ENCODE data around the gene CAP1.
"Not testable (repeated sequence)": the region's sequence is repeated elsewhere in the genome, so short reads cannot be mapped to it uniquely, and the experiment has no call there.

CAP1 gene

DNA sequence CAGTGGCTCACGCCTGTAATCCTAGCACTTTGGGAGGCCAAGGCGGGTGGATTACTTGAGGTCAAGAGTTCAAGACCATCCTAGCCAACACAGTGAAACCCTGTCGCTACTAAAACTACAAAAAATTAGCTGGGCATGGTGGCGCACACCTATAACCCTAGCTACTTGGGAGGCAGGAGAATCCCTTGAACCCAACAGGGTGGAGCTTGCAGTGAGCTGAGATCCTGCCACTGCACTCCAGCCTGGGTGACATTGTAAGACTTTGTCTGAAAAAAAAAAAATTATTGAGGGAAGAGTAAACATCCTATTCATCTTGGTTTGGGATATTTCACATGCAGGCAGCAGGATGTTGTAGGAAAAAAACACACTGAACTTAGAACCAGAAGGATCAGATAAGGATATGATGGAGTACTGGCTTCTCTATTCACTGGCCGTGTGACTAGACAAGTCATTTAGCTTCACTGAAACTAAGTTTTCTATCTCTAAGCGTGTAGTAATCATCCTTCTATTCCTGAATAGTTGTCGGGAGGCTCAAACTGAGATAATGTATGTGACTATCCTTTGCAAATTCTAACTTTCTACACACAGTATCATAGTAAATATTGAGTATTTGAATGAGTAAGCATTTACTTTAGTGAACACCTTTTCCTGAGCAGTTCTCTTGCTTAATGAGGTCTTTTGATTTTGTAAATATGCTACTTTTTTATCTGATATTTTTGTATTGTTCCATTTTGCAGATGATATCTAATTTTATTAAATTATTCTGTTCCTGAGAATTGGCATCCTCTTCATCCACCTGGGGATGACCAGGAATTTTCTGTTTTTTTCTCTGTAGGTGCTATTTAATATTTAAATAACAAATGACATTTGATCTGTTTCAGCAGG is 18.2 kb downstream of the CAP1 start:
- DNase-seq (ENCODE audit: low read depth in 2 of 2), result no peak

DNA sequence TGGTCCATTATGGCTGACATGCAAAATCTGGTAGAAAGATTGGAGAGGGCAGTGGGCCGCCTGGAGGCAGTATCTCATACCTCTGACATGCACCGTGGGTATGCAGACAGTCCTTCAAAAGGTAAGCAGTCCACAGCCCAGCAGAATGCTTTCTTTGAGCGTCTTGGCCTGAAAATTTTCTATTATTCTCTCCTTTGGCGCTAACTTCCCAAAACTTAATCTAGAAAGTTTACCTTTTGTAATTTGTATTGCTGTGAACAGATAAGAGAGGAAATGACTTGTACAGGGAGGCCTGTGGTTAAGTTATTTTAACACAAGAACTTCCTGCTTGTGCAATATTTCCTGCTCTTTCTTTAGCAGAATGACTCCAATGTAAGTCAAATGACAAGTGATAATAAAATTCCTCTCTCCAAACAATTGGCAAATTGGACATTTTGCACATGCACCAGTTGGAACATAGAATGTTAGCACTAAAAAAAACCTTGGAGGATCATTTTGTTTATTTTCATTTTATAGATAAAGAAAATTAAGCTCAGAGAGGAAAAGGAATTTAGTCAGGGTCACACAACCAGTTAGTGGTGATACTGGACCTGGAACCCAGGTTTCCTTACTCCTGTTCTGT is 18.9 kb downstream of the CAP1 start:
- no peak for DNase-seq (ENCODE audit: low read depth in 2 of 2)

DNA sequence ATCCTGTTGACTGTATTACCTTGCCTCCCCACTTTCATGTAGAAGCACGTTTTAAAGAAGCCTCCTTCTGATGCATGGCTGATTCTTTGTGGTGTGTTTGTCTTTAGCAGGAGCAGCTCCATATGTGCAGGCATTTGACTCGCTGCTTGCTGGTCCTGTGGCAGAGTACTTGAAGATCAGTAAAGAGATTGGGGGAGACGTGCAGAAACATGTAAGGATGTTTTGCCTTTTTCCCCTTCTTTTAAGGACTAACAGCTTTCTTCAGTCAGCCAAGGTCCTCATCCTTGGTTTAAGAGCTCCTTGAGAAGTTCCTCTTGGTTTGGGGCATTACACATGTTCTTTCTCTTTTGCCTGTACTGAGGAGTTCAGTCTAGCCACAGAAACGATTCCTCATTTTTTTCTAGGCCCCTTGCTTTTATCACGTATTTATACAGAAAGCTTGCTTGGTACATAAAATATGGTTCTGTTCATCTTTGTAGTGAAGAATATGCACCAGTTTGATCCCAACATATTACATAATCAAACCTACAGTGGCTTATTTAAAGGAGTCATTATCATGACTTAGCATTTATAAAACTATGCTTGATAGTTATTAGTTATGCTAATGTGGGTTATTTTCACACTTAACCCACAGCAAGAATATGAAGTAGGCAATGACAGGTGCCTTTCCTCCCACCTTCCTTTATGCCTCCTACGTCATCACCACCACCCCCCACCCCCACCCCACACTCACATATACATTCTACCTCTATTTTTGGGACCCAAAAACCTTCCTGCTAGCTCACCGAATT is 19.6 kb downstream of the CAP1 start:
- no peak for DNase-seq (ENCODE audit: low read depth in 2 of 2)

DNA sequence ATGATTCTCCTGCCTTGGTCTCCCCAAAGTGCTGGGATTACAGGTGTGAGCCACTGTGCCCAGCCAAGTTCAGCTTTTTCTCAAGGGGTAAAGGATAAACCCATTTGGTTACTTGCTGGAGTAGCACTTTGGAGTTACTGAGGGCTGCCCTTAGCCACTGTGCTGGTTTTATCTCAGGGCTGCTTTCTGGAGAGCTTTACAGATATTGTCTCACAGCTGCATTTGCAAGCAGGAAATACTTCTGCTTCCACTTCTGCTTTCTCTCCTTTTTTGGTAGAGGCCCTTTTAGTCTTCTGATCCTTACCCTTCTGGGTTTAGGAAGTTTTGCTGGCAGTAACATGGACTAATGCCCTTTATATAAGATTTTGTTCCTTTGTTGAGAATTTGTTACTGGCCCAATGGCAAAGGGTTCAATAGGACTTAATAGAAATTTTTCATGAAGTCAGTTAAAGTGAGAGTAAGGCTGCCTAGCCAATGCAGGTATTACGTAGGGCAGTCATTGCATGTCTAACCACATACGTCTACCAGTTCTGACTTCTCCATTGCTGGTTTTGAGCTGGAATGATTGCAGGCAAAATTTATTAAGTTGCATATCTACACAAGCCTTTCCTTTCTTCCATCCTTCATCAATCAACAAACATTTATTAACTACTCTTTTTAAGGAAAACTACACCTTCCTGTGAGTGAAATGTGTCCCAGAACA is 24.4 kb downstream of the CAP1 start:
- no peak for DNase-seq (ENCODE audit: low read depth in 2 of 2)

DNA sequence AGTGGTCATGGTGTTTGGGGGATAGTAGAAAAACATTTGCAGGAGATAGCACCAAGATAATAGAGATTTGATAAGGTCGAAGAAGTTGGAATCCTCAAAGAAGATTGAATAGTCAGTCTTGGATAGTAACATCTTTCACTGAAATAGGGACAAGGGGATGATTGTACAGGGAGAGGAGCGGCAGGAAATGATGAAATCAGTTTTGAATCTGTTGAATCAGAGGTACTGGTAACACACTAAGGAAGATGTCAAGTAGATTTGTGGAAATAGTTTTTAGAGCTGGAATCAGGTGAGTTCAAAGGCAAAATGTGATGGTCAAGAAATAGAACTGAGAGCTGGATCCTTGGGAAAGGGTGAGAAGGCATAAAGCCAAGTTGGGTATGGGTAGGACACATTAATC is 26.5 kb downstream of the CAP1 start:
- no peak for DNase-seq (ENCODE audit: low read depth in 2 of 2)

DNA sequence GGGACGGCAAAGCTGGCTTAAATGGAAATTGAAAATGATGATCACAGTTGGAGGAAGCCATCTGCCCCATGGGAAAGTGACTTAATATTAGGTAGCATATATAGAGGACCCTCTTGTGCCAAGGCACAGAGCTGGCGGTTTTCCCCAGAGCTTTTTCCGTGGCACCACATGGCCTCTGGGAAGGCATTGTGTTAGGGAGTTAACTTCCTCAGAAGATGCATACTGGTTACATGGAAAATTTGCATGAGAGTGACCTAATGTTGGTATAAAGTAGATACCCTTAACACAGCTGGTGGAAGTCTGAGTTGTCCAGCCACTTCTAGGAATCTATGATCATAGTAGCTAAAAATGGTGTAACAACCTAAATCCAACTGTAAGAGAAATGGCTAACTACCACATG is 27.3 kb downstream of the CAP1 start:
- no peak for DNase-seq (ENCODE audit: low read depth in 2 of 2)

DNA sequence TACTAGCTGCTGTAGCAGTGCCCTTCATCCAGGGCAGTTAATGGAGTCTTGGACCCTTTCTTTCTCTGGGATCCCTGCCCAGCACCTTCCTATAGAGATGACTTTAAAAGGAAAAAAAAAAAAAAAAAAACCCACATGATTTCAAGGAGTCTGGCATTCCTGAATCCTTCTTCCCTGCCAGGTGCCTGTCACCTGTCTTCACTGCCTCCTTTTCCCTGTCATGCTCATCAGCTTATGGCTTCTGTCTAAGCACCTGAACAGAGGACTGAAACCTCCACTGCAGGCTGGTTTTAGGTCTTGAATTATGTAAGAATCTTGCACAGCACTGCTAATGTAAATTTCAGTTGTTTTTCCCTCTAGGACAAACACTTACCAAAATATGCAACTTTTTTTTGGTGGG is 31.6 kb downstream of the CAP1 start:
- DNase-seq (ENCODE audit: low read depth in 2 of 2), result no peak

DNA sequence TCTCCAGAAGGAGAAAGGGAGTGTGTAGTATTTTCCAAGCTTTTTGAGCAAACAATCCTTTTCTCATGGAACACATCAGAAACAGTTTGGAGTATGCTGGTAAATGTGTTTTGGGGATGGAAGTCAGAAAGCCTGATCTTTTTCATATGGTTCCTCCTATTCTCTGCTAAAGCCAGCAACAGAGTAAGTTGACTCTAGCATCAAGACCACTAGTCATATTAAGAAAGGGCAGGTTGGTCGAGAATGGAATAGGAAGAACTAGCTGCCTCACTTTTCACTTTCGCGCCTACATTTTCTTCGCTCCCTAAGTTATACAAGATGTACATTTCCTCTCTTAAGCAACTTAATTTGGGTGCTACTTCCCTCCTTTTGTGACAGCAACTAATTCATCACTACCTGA is 32.5 kb downstream of the CAP1 start:
- DNase-seq (ENCODE audit: low read depth in 2 of 2), result no peak

DNA sequence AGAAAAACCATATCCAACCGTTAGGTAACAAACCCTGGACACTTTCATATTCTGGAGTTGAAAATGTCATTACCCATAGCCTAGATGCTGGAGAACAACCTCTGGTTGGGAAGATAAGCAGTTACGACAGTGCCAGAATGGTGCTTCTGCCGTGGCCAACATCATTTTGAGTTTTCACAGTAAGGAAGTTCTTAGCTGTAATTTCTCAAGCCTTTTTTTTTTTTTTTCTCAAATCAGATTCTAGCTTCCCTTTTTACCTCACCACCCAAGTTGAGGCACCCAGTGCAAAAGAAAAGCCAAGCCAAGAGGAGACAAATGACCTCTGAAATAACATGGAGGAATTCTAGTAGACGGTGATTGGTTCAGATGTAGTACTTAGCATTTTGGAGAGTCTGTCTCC is 34.7 kb downstream of the CAP1 start:
- DNase-seq (ENCODE audit: low read depth in 2 of 2), result no peak

DNA sequence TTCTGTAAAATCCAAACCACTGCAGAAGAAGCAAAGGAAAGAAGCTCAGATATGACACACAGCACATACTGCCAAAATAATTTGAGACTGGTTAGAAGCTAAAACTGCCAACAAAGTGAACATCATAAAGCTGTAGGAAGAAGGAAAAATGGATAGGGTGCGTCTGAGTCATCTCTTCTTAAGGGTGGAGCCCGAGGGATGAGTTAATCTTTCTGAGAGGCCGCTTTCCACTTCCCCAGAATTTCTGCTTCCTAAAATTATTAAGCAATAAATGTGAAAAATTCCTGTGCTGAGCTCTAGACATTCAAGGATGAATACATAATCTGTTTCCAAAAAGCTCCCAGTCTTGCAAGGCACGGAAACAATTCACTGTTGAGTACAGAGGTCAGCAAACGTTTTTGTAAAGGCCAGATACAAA is 36.4 kb downstream of the CAP1 start:
- no peak for DNase-seq (ENCODE audit: low read depth in 2 of 2)

DNA sequence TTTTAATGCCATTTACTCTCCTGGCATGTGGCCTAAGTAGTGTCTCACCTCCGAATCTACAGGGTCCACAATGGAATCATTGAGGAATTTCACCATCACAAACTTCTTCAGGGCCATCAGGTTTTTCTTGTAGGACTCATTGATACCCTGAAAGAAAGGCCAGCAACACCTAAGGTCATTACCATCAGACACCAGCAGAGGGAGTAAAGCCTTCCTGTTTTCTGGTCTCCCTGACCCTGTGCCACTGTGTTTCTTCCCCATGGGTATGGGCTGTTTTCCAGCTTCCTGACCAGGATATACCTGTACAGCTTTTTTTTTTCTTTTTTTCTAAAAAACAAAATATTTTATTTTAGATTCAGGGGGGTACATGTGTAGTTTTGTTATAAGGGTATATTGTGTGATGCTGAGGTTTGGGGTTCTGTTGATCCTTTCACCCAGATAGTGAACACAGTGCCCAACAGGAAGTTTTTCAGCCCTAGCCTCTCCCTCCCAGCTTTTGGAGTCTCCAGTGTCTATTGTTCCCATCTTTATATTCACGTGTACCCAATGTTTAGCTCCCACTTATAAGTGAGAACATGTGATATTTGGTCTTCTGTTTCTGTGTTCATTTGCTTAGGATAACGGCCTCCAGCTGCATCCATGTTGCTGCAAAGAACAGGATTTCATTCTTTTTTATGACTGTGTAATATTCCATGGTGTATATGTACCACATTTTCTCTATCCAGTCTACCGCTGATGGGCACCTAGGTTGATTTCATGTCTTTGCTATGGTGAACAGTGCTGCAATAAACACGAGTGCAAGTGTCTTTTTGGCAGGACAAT is 38.2 kb downstream of the CAP1 start:
- peak in 1 of 2 donors; percentile 16 for DNase-seq (ENCODE audit: low read depth in 2 of 2)

DNA sequence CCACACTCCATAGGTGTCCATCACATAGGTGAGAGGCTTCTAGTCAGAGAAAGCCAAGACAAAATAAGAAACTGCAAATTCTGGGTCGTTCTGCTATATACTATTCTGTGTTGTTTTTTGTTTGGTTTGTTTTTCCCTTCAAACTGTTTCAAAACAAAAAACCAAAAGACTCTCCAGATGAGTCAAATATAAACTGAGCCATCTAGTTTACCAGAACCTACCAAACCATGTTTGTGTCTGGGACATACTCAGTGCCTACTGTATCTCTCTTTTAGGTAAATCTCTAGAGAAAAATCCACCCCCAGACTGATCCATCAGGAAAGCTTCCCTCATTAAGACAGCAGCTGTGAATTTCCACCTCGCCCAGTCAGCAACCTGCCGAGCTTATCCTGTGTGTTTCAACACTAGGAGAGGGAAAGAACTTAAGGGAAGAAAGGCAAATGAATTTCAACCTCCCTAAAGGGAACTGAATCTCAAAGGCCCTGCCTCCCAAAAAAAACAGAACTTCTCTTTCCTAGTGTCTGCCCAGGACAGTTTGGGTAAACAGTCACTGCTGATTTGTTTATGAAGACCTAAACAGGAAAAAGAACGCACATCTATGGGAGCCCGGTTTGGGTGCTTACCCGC is 39.4 kb downstream of the CAP1 start:
- no peak for DNase-seq (ENCODE audit: low read depth in 2 of 2)

DNA sequence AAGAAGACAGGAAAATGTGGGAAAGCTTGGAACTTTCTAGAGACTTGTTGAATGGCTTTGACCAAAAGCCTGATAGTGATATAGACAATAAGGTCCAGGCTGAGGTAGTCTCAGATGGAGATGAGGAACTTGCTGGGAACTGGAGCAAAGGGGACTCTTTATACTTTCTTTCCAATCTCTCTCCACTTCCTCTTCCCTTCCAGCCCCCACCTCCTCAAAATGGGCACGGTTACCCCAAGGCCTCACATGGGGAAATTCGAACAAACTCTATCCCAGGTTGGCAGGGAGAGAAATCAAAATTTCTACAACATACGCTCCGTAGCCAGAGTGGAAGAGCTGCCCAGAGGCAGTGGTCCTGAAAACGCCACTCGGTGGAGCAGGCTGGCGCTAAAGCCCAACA is 41.3 kb downstream of the CAP1 start:
- no peak for DNase-seq (ENCODE audit: low read depth in 2 of 2)

DNA sequence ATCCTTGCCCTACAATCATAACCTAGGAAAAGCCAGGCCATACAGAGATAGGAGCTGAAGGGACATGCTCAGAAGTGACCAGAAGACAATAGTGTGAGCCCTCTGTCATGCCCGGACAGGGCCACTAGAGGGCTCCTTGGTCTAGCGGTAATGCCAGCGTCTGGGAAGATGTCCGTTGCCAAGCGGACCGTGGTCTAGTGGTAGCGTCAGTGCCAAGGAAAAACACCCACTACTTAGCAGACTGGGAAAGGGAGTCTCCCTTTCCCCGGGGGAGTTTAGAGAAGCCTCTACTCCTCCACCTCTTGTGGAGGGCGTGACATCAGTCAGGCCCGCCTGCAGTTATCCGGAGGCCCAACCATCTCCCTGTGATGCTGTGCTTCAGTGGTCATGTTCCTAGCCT is 44.2 kb downstream of the CAP1 start:
- DNase-seq (ENCODE audit: low read depth in 2 of 2), result not testable (repeated sequence)

DNA sequence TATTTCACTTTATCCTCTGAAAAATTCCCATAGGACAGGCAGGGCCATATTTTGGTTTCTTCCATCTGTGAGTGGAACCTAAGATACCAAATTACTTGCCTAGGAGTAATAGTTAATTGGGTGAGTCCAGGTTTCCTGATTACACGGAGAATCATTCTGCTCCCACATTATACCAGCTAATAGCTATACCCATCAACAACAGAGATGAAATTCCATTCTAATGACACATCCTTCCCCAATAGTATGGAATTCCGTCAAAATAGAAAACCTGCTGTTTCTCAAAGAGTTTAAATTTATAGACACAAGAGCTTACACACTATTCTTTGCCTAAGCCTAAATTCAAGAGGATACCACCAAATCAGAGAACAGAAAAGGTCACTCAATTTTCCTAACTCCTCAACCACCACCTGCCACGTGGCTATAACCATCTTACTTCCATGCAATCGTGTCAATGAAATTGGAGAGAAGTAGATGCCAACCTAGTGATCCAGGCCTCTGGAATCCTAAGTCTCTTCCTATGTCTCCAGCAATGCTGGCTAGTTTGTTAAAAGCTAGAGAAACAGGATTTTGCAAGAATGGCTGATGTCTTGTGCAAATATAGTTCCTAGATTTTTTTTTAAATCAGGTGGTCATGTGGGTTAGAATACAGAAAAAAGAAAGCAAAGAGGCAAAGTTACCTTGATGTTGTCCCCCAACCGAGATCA is 50.3 kb downstream of the CAP1 start:
- DNase-seq (ENCODE audit: low read depth in 2 of 2), result no peak

DNA sequence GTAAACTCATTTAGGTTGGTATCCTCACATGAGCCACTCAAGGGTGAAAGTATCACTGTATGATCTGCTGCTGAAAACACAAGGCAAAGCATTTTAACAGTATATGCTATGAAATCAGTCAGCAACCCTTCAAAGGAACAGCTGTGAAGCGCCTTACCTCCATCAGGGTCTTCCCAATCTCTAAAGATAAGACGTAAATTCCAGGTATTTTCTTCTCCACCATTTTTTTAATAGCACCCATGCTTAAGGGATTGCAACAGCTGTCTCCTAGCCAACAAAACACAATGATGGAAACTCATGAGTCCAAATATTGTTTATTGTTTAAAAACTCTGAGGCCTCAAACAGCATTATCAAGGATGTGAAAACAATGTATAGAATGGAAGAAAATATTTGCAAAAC is 51.7 kb downstream of the CAP1 start:
- no peak for DNase-seq (ENCODE audit: low read depth in 2 of 2)

DNA sequence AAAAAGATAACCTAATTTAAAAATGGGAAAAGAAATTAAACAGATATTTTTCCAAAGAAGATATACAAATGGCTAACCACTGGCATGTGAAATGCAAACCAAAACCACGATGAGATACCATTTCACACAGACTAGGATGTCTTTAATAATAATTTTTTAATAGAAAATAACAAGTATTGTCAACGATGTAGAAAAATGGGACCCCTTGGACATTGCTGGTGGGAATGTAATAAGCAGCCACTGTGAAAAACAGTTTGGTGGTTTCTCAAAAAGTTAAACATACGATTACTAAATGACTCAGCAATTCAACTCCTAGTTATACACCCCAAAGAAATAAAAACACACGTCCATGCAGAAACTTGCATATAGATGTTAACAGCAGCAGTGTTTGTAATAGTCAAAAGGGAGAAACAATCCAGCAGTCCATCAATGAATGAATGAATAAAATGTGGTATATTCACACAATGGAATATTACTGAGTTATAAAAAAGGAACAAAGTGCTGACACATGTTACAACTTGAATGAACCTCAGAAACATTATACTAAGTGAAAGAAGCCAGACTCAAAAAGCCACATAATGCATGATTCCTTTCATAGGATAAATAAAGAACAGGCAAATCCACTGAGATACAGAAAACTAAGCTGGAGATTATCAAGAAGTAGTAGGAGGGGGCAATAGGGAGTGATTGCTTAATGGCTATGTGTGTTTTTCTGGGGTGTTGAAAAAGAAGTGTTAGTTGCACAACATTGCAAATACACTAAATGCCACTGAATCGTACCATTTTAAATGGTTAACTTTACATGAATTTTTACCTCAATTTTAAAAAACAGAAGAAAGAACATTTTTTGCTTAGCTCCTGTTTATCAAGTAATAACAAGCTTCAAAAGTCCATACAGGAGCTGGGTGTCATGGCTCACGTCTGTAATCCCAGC is 52.4 kb downstream of the CAP1 start:
- no peak for DNase-seq (ENCODE audit: low read depth in 2 of 2)

DNA sequence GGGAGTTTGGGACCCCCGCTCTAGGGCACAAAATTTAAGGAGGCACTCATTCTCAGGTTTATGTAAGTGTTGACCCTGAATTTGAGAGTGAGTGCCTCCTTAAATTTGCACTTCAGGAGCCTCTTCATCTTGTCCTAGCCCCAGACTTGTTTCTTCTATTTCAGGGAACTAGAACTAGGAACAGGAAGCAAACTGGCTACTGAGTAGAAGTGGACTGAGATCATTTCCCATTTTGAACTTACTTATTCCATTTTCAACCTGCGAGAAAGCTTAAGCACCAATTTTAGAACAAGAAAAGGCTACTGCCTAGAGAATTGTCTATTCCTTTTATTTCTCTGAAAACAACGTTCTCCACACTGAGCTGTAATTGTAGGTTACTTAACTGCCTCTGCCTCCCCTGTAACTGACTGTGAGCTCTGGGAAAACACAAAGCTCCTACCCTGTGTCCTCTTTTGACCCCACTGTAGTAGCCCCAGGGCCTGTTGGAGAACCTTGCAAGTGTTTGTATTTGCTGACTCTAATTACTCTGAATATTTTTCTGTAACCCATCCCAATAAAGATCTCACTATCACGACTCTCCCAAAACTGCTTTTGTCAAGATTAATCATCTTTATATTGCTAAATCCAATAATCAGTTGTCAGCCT is 54.1 kb downstream of the CAP1 start:
- DNase-seq (ENCODE audit: low read depth in 2 of 2), result no peak

Data from stimulated activated CD8-positive, alpha-beta memory T cell treated with anti-CD3 and anti-CD28 coated beads, Interleukin-2, amount 100 ng/mL, for 1 hour (primary cell).